Sigmoid colon (tissue), 4 donors: ENCODE results near the gene RSPO3.

Experiments
- CTCF ChIP-seq, 4 experiments: fragments of 450-650 bp in 3 of 4; fragments of 200-600 bp in 1 of 4; IDR thresholded peaks; one replicate each; pipeline ENCODE4 v1.5.1; 2016 to 2019; ENCODE audit warnings: antibody characterized with exemption in 4 of 4, mild to moderate bottlenecking in 3 of 4, moderate library complexity in 2 of 4
- EP300 ChIP-seq, 4 donors: sonication (generic); formaldehyde crosslinking; IDR thresholded peaks; one replicate each; pipeline ENCODE4 v1.6.1; 2017; ENCODE audit warnings: antibody characterized with exemption in 4 of 4

GRCh38 chr6:127147534-127147933 lies 29.1 kb downstream of the RSPO3 start:
- TF ChIP-seq CTCF (IDR thresholded peaks at IDR 0.05) = no peak
- TF ChIP-seq EP300 (IDR thresholded peaks at IDR 0.05) = no peak
